Right atrium auricular region (tissue), 2 donors: ENCODE measurements around the gene PRKCH. TPM values are rescaled to one million over a fixed set of nuclear protein-coding genes. Genes with fewer than 3 reads are reported as not detected.

Experiments used
- DNase-seq: peaks from one replicate; pipeline ENCODE4 v3.0.0-alpha.2; 2019; ENCODE audit warnings: low spot score
- H3K27ac ChIP-seq, 2 donors: fragments of 200-600 bp; sonication (generic); 1 replicate in 1 of 2; 2 replicates in 1 of 2; pipeline ENCODE4 v1.5.1; 2016 to 2019
- H3K27me3 ChIP-seq, 2 donors: fragments of 200-600 bp; sonication (generic); one replicate each; pipeline versions ENCODE4 v1.5.1 to v1.6.0; 2017 to 2019
- H3K36me3 ChIP-seq: fragments of 200-600 bp; sonication (generic); one replicate; pipeline ENCODE4 v1.5.1; 2016
- H3K4me1 ChIP-seq, 2 donors: fragments of 200-600 bp; sonication (generic); one replicate each; pipeline versions ENCODE4 v1.5.1 to v1.6.0; 2017 to 2019
- H3K4me3 ChIP-seq, 2 donors: fragments of 200-600 bp; sonication (generic); 1 replicate in 1 of 2; 2 replicates in 1 of 2; pipeline ENCODE4 v1.5.1; 2017 to 2019; ENCODE audit warnings: mild to moderate bottlenecking in 1 of 2, moderate library complexity in 1 of 2
- H3K9me3 ChIP-seq, 2 donors: fragments of 200-600 bp; sonication (generic); one replicate each; pipeline ENCODE4 v1.5.1; 2019
- CTCF ChIP-seq, 2 donors: fragments of 200-600 bp; sonication (generic); IDR thresholded peaks; one replicate each; pipeline ENCODE4 v1.5.1; 2019; ENCODE audit warnings: antibody characterized with exemption in 2 of 2
- total RNA-seq, 2 donors: library from RNA; depleted of rRNA; stranded (reverse); fragments of >200 nt; gene quantifications; one replicate each; pipeline ENCODE4 v1.1.0, GENCODE V29; 2016

Gene PRKCH
- total RNA-seq, 2 donors from 2014 or later: 24.9 to 40.3 TPM

DNA sequence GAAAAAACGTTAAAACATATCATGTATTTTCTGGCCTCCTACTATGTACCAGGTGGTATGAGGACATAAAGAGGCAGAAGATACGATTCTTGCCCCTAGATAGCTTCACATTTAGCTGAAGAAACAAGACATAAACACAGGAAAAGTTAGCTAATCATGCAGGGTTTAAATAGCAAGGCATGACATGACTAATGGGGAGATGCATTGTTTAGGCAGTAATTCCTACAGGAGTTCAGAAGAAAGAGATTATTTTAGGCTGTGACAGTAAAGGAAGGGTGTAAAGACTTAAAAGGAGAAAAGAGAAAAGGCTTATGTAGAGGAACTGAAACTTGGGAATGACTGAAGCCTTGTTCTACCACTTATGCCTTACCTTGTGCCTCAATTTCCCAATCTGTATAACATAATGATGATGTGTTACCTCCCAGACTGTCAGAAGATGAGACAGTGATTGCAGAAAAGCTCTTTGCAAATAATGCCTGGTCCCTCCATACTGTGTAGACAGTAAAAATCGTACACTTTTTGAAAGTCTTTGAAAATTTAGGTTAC is 44.4 kb downstream of the PRKCH start:
- H3K4me1 ChIP-seq: peaks cover 0 to 5% of the 10 kb centered on the region in 2 donors
- H3K27me3 ChIP-seq: no peaks in the 10 kb centered on the region
- H3K9me3 ChIP-seq: no peaks in the 10 kb centered on the region
- no peaks in the 10 kb centered on the region for H3K36me3 ChIP-seq
- no peak for DNase-seq
- no peak for TF ChIP-seq CTCF (IDR thresholded peaks at IDR 0.05)
- H3K27ac ChIP-seq: no peak overlapping the region
- H3K4me3 ChIP-seq: no peak overlapping the region

- H3K9me3 ChIP-seq: no peaks in the 10 kb centered on the region
- peaks cover 0 to 5% of the 10 kb centered on the region in 2 donors for H3K4me1 ChIP-seq
- no peaks in the 10 kb centered on the region for H3K27me3 ChIP-seq
- H3K27ac ChIP-seq: no peak overlapping the region
- no peak for DNase-seq
- H3K36me3 ChIP-seq: no peaks in the 10 kb centered on the region
- H3K4me3 ChIP-seq: no peak overlapping the region
- TF ChIP-seq CTCF (IDR thresholded peaks at IDR 0.05): no peak
These were observed 46.8 kb downstream of the PRKCH start for GRCh38 chr14:61368114-61368710.

GRCh38 chr14:61368781-61369453 is 47.5 kb downstream of the PRKCH start:
- peaks cover 0 to 5% of the 10 kb centered on the region in 2 donors for H3K4me1 ChIP-seq
- DNase-seq: no peak
- no peak overlapping the region for H3K27ac ChIP-seq
- TF ChIP-seq CTCF (IDR thresholded peaks at IDR 0.05): no peak
- H3K36me3 ChIP-seq: no peaks in the 10 kb centered on the region
- peaks cover 0 to 2% of the 10 kb centered on the region in 2 donors for H3K9me3 ChIP-seq
- no peak overlapping the region for H3K4me3 ChIP-seq
- no peaks in the 10 kb centered on the region for H3K27me3 ChIP-seq

DNA sequence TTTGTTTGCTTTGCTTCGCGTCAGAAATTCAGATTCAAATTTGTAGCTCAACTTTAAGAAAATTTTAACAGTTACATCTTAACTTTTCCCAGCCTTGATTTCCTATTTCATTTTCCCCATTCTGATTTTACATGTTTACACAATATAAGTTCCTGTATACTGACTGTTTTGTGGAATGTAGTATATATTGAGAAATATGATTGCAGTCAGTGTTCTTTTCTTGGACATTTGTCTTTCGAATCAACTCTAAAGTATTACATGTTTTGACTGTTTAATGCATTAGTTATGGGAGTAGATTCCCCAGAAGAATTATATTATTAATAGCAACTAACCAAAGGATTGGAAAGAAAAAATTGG is 48.1 kb downstream of the PRKCH start:
- Histone ChIP-seq H3K4me1 (peaks cover 0 to 5% of the 10 kb centered on the region in 2 donors), H3K36me3 (no peaks in the 10 kb centered on the region), H3K4me3 (no peak overlapping the region), H3K27me3 (no peaks in the 10 kb centered on the region), H3K27ac (no peak overlapping the region), H3K9me3 (peaks cover 0 to 7% of the 10 kb centered on the region in 2 donors)
- no peak for DNase-seq
- no peak for TF ChIP-seq CTCF (IDR thresholded peaks at IDR 0.05)

- H3K27me3 ChIP-seq: no peaks in the 10 kb centered on the region
- peaks cover 0 to 5% of the 10 kb centered on the region in 2 donors for H3K4me1 ChIP-seq
- TF ChIP-seq CTCF (IDR thresholded peaks at IDR 0.05): no peak
- H3K9me3 ChIP-seq: peaks cover 0 to 26% of the 10 kb centered on the region in 2 donors
- H3K27ac ChIP-seq: no peak overlapping the region
- no peaks in the 10 kb centered on the region for H3K36me3 ChIP-seq
- no peak for DNase-seq
- no peak overlapping the region for H3K4me3 ChIP-seq
These were observed 51.0 kb downstream of the PRKCH start for GRCh38 chr14:61372379-61372778.
